ENCODE data around the gene TBPL1.

Gene TBPL1

GRCh38 chr6:134007077-134007476 lies 54.1 kb downstream of the TBPL1 start:
- DNase-seq (ENCODE audit: low spot score) = no peak

- no peak for DNase-seq (ENCODE audit: low spot score)
These were observed 56.9 kb downstream of the TBPL1 start for GRCh38 chr6:134009876-134010275.

GRCh38 chr6:134010400-134010799 lies 57.4 kb downstream of the TBPL1 start:
- DNase-seq (ENCODE audit: low spot score) = no peak

GRCh38 chr6:134010974-134011373 lies 58.0 kb downstream of the TBPL1 start:
- DNase-seq (ENCODE audit: low spot score) = no peak

GRCh38 chr6:134014588-134015137 lies 61.6 kb downstream of the TBPL1 start:
- no peak for DNase-seq (ENCODE audit: low spot score)

- DNase-seq (ENCODE audit: low spot score) = no peak
These were observed 62.9 kb downstream of the TBPL1 start for GRCh38 chr6:134015719-134016557.

- DNase-seq (ENCODE audit: low spot score) = no peak
These were observed 63.5 kb downstream of the TBPL1 start for GRCh38 chr6:134016558-134016814.

GRCh38 chr6:134020071-134020470 lies 67.0 kb downstream of the TBPL1 start:
- DNase-seq (ENCODE audit: low spot score) = no peak

- DNase-seq (ENCODE audit: low spot score) = no peak
These were observed 67.5 kb downstream of the TBPL1 start for GRCh38 chr6:134020543-134020942.

GRCh38 chr6:134020968-134021367 lies 67.9 kb downstream of the TBPL1 start:
- no peak for DNase-seq (ENCODE audit: low spot score)

GRCh38 chr6:134021396-134022122 lies 68.5 kb downstream of the TBPL1 start:
- DNase-seq (ENCODE audit: low spot score) = no peak

GRCh38 chr6:134022650-134023049 lies 69.6 kb downstream of the TBPL1 start:
- no peak for DNase-seq (ENCODE audit: low spot score)

GRCh38 chr6:134026597-134026996 lies 73.6 kb downstream of the TBPL1 start:
- no peak for DNase-seq (ENCODE audit: low spot score)

- DNase-seq (ENCODE audit: low spot score) = no peak
These were observed 75.4 kb downstream of the TBPL1 start for GRCh38 chr6:134028438-134028837.

- DNase-seq (ENCODE audit: low spot score) = no peak
These were observed 76.8 kb downstream of the TBPL1 start for GRCh38 chr6:134029495-134030455.

GRCh38 chr6:134031696-134032255 lies 78.8 kb downstream of the TBPL1 start:
- DNase-seq (ENCODE audit: low spot score) = no peak

- DNase-seq (ENCODE audit: low spot score) = no peak
These were observed 81.5 kb downstream of the TBPL1 start for GRCh38 chr6:134034478-134034877.

- DNase-seq (ENCODE audit: low spot score) = no peak
These were observed 82.2 kb downstream of the TBPL1 start for GRCh38 chr6:134034961-134035822.

- peak; percentile 23 for DNase-seq (ENCODE audit: low spot score)
These were observed 82.8 kb downstream of the TBPL1 start for GRCh38 chr6:134035823-134036296.

GRCh38 chr6:134039116-134039515 lies 86.1 kb downstream of the TBPL1 start:
- DNase-seq (ENCODE audit: low spot score) = no peak
